IMR-90 (cell line): Measurements from ENCODE around the gene ENTREP3. TPM values are rescaled to one million over a fixed set of nuclear protein-coding genes. Genes with fewer than 3 reads are reported as not detected.

ENCODE experiments used
- ATAC-seq: fragments of 200-7000 bp; cut with Tn5 transposase; 2 replicates; pipeline ENCODE4 v1.9.1; 2020; ENCODE audit warnings: low read depth, mild to moderate bottlenecking, moderate library complexity
- BruUV-seq: library from RNA; stranded (reverse); fragments of 400-500 nt; replicated peaks from 2 replicates; lab custom pipeline; 2021; lab: Mats Ljungman, UMichigan
- CTCF ChIA-PET: fragments of 300-600 bp; formaldehyde crosslinking; extraction: SDS; loops from one replicate; lab custom pipeline; 2021; ENCODE audit warnings: antibody characterized with exemption; lab: Yijun Ruan, JAX
- POLR2A ChIA-PET: fragments of 300-600 bp; sonication (Branson Sonifier 250); formaldehyde crosslinking; loops from one replicate; lab custom pipeline; 2022; ENCODE audit warnings: antibody characterized with exemption; ENCODE audit not compliant: unreplicated experiment; lab: Charles Lee
- DNase-seq: peaks from one replicate; pipeline ENCODE4 v3.0.0; 2013
- H2AFZ ChIP-seq: replicated peaks from 2 replicates; pipeline ENCODE3; 2013; ENCODE audit warnings: low read length, mild to moderate bottlenecking; ENCODE audit not compliant: poor library complexity
- H2AK5ac ChIP-seq: 2 replicates; pipeline ENCODE4 v1.6.1; 2013; ENCODE audit warnings: low read depth, low read length, inconsistent platforms
- H2AK9ac ChIP-seq: replicated peaks from 2 replicates; pipeline ENCODE3; 2013; ENCODE audit warnings: mild to moderate bottlenecking, low read depth, low read length, moderate library complexity; ENCODE audit not compliant: poor library complexity
- H2BK120ac ChIP-seq: 2 replicates; pipeline ENCODE4 v1.6.1; 2013; ENCODE audit warnings: low read depth, low read length, inconsistent platforms
- H2BK15ac ChIP-seq: 3 replicates; pipeline ENCODE4 v1.6.1; 2013; ENCODE audit warnings: low read depth, low read length, inconsistent platforms
- H2BK20ac ChIP-seq: 2 replicates; pipeline ENCODE4 v1.6.1; 2013; ENCODE audit warnings: low read depth, mild to moderate bottlenecking, inconsistent platforms, low read length, moderate library complexity
- H2BK5ac ChIP-seq: 2 replicates; pipeline ENCODE4 v1.6.1; 2013; ENCODE audit warnings: mild to moderate bottlenecking, low read depth, low read length, inconsistent platforms; ENCODE audit not compliant: poor library complexity, severe bottlenecking
- H3K14ac ChIP-seq: replicated peaks from 2 replicates; pipeline ENCODE4 v1.6.1; 2013; ENCODE audit warnings: low read depth, low read length, inconsistent platforms
- H3K18ac ChIP-seq: 2 replicates; pipeline ENCODE4 v1.6.1; 2013; ENCODE audit warnings: low read depth, low read length, control low read depth
- H3K23ac ChIP-seq: 2 replicates; pipeline ENCODE4 v1.6.1; 2013; ENCODE audit warnings: low read depth, low read length, inconsistent platforms
- H3K27ac ChIP-seq: 2 replicates; pipeline ENCODE4 v1.5.1; 2013; ENCODE audit warnings: mild to moderate bottlenecking, control low read depth, low read length; ENCODE audit not compliant: insufficient read depth
- H3K27me3 ChIP-seq: 2 replicates; pipeline ENCODE4 v1.6.1; 2013; ENCODE audit warnings: low read length; ENCODE audit not compliant: control insufficient read depth, insufficient read depth
- H3K36me3 ChIP-seq: 2 replicates; pipeline ENCODE4 v1.6.1; 2013; ENCODE audit warnings: low read length, mixed read lengths; ENCODE audit not compliant: control insufficient read depth, insufficient read depth
- H3K4ac ChIP-seq: 2 replicates; pipeline ENCODE4 v1.6.1; 2013; ENCODE audit warnings: low read depth, low read length, inconsistent platforms
- H3K4me1 ChIP-seq: 2 replicates; pipeline ENCODE4 v1.6.1; 2013; ENCODE audit warnings: low read length, mixed read lengths; ENCODE audit not compliant: control insufficient read depth, insufficient read depth
- H3K4me2 ChIP-seq: 2 replicates; pipeline ENCODE4 v1.6.1; 2013; ENCODE audit warnings: low read depth, mild to moderate bottlenecking, control low read depth, low read length, moderate library complexity
- H3K4me3 ChIP-seq: 2 replicates; pipeline ENCODE4 v1.5.1; 2013; ENCODE audit warnings: low read depth, mild to moderate bottlenecking, control low read depth, low read length, moderate library complexity; ENCODE audit not compliant: insufficient read depth
- H3K56ac ChIP-seq: 2 replicates; pipeline ENCODE4 v1.6.1; 2013; ENCODE audit warnings: low read length, inconsistent platforms; ENCODE audit not compliant: insufficient read depth; ENCODE audit errors: extremely low read depth
- H3K79me1 ChIP-seq, 2 experiments: 2 replicates each; pipeline ENCODE4 v1.6.1; 2013; ENCODE audit warnings: low read length in 2 of 2, inconsistent platforms in 1 of 2, low read depth in 1 of 2
- H3K9ac ChIP-seq: 2 replicates; pipeline ENCODE4 v1.6.1; 2013; ENCODE audit warnings: low read depth, low read length, control low read depth
- H3K9me1 ChIP-seq: 2 replicates; pipeline ENCODE4 v1.6.1; 2013; ENCODE audit warnings: low read length, inconsistent platforms; ENCODE audit not compliant: insufficient read depth
- H3K9me3 ChIP-seq: 2 replicates; pipeline ENCODE4 v1.6.1; 2013; ENCODE audit warnings: low read length; ENCODE audit not compliant: control insufficient read depth, insufficient read depth
- H4K20me1 ChIP-seq: 2 replicates; pipeline ENCODE4 v1.6.1; 2013; ENCODE audit warnings: low read length, inconsistent platforms; ENCODE audit not compliant: insufficient read depth
- H4K5ac ChIP-seq: 2 replicates; pipeline ENCODE4 v1.6.1; 2013; ENCODE audit warnings: mild to moderate bottlenecking, low read depth, low read length, control low read depth
- H4K8ac ChIP-seq, 2 experiments: 2 replicates each; pipeline ENCODE4 v1.6.1; 2013; ENCODE audit warnings: low read depth in 2 of 2, low read length in 2 of 2, control low read depth in 1 of 2, inconsistent platforms in 1 of 2
- H4K91ac ChIP-seq: 2 replicates; pipeline ENCODE4 v1.6.1; 2013; ENCODE audit warnings: low read depth, low read length, inconsistent platforms; ENCODE audit not compliant: insufficient read depth
- BHLHE40 ChIP-seq: fragments of 150-350 bp; IDR thresholded peaks from 2 replicates; pipeline ENCODE4 v1.6.1; 2016; ENCODE audit warnings: mild to moderate bottlenecking, low read depth, low read length
- CEBPB ChIP-seq: IDR thresholded peaks from 2 replicates; pipeline ENCODE4 v1.6.1; 2012; ENCODE audit warnings: low read depth, low read length, improper control_type of control experiment
- CHD1 ChIP-seq: IDR thresholded peaks from 2 replicates; pipeline ENCODE4 v1.6.1; 2012; ENCODE audit warnings: low read depth, low read length, improper control_type of control experiment
- CTCF ChIP-seq: conservative IDR thresholded peaks from 2 replicates; pipeline ENCODE4 v1.5.1; 2012; ENCODE audit warnings: mild to moderate bottlenecking, low read depth, low read length, improper control_type of control experiment
- ELK1 ChIP-seq: fragments of 150-350 bp; IDR thresholded peaks from 2 replicates; pipeline ENCODE4 v1.6.1; 2016; ENCODE audit warnings: low read depth, mild to moderate bottlenecking, low read length, moderate library complexity, borderline replicate concordance
- MAFK ChIP-seq: IDR thresholded peaks from 2 replicates; pipeline ENCODE4 v1.6.1; 2012; ENCODE audit warnings: low read depth, low read length, improper control_type of control experiment
- MAZ ChIP-seq: IDR thresholded peaks from 2 replicates; pipeline ENCODE4 v1.6.1; 2012; ENCODE audit warnings: low read depth, mild to moderate bottlenecking, low read length, improper control_type of control experiment, moderate library complexity, borderline replicate concordance
- RFX5 ChIP-seq: IDR thresholded peaks from 2 replicates; pipeline ENCODE4 v1.8.0; 2012; ENCODE audit warnings: low read depth, mild to moderate bottlenecking, low read length, moderate library complexity
- SMC3 ChIP-seq: fragments of 150-350 bp; IDR thresholded peaks from 2 replicates; pipeline ENCODE4 v1.6.1; 2016; ENCODE audit warnings: low read depth, mild to moderate bottlenecking, antibody characterized with exemption, low read length, moderate library complexity
- USF2 ChIP-seq: fragments of 150-350 bp; IDR thresholded peaks from 2 replicates; pipeline ENCODE4 v1.6.1; 2017; ENCODE audit warnings: mild to moderate bottlenecking, antibody characterized with exemption, low read length, low read depth
- WGBS, 2 experiments: methylation state at CpG; one replicate each; pipeline versions ENCODE4 v1.1.5 to v1.1.7; 2013; ENCODE audit warnings: missing lambda C conversion rate in 2 of 2; ENCODE audit not compliant: insufficient read length in 1 of 2; ENCODE audit errors: extremely low coverage in 2 of 2; 5-methylcytosine and 5-hydroxymethylcytosine counted together
- dilution Hi-C: fragments of 300-500 bp; cut with HindIII; formaldehyde crosslinking; loops from one replicate; pipeline ENCODE4 v1.14.3; 2018; ENCODE audit warnings: low sequenced_read_pairs; ENCODE audit not compliant: unreplicated experiment
- in situ Hi-C: fragments of 300-500 bp; cut with MboI; formaldehyde crosslinking; loops from 3 replicates; pipeline ENCODE4 v1.14.3; 2019; ENCODE audit warnings: low sequenced_read_pairs, inconsistent platforms, mixed read lengths
- intact Hi-C: fragments of 100-400 bp; cut with micrococcal nuclease; formaldehyde crosslinking; loops from 2 replicates; pipeline ENCODE4 v1.10.0; 2022
- polyA plus RNA-seq, 3 experiments: library from polyadenylated mRNA; depleted of rRNA; stranded (reverse); fragments of >200 nt; gene quantifications; 2 replicates each; pipeline ENCODE4 v1.2.3, GENCODE V29; 2012; ENCODE audit warnings: low replicate concordance in 1 of 3
- total RNA-seq: library from RNA; depleted of rRNA; stranded (reverse); fragments of >200 nt; gene quantifications from 2 replicates; pipeline ENCODE4 v1.2.3, GENCODE V29; 2012

ENTREP3 gene
- total and polyA plus RNA-seq, 2 of the 4 experiments (the other 2 are of a cell fraction): 1.4 to 23.8 TPM

DNA sequence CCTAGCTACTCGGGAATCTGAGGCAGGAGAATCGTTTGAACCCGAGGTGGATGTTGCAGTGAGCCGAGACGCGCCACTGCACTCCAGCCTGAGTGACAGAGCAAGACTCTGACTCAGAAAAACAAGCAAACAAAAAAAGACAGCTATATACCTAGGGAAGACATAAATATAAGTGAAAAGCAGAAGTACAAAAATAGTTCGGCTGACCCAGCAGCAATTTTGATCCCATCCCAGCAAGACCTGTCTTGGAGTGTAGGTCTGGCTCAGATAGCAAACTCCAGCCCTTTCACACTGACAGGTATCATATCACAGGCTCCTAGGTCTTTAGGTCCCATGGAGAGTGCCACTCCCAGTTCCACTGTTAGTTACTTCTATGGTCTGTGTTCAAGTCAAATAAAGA, 32.2 kb downstream of the ENTREP3 start:
- no peak overlapping the region for H2AFZ ChIP-seq
- peak overlapping the region; percentile 37; the same call in 1 of the 2 replicates for H2BK20ac ChIP-seq
- no peak for DNase-seq
- no peak overlapping the region for H4K5ac ChIP-seq
- H3K36me3 ChIP-seq: no peaks in the 10 kb centered on the region; the same call in 1 of the 2 replicates
- H2AK5ac ChIP-seq: peak overlapping the region; percentile 27; the same call in 1 of the 2 replicates
- no peak overlapping the region for H3K4me3 ChIP-seq
- H3K27ac ChIP-seq: no peak overlapping the region; the same call in 1 of the 2 replicates
- dilution Hi-C loops: no loop called here
- no peak overlapping the region for H3K14ac ChIP-seq
- no peaks in the 10 kb centered on the region for H3K27me3 ChIP-seq
- no peak overlapping the region for H3K18ac ChIP-seq
- H4K91ac ChIP-seq: no peak overlapping the region
- H3K9me1 ChIP-seq: peaks cover 20% of the 10 kb centered on the region
- TF ChIP-seq BHLHE40 (no peak), SMC3 (no peak), ELK1 (no peak), CEBPB (no peak), CTCF (no peak), RFX5 (no peak), USF2 (no peak), MAZ (no peak), MAFK (no peak), CHD1 (no peak)
- H3K4me2 ChIP-seq: no peak overlapping the region
- no peaks in the 10 kb centered on the region for H3K9me3 ChIP-seq
- no peak overlapping the region for H2AK9ac ChIP-seq
- peak overlapping the region in 1 of 2 experiments; percentile 5; a peak in 1 of 4 replicates for H4K8ac ChIP-seq
- peaks cover 3% of the 10 kb centered on the region; the same call in 1 of the 2 replicates for H4K20me1 ChIP-seq
- H3K9ac ChIP-seq: no peak overlapping the region
- intact Hi-C loops: no loop called here
- peaks cover 18 to 47% of the 10 kb centered on the region in 2 experiments for H3K79me1 ChIP-seq
- no peak overlapping the region for H3K56ac ChIP-seq
- peak overlapping the region; percentile 51; the same call in 1 of the 2 replicates for H2BK120ac ChIP-seq
- ChIA-PET CTCF (interaction anchor here (1.1 to 4.8 kb wide), 2 partner anchors 16 to 28 kb away, joined by 3 to 18 read pairs; no protein-coding TSS in a partner anchor), POLR2A (interaction anchor here (0.6 to 1.0 kb wide), 2 partner anchors 16 to 517 kb away, joined by 3 to 4 read pairs; no protein-coding TSS in a partner anchor)
- peak overlapping the region; percentile 46; the same call in 1 of the 2 replicates for H3K4ac ChIP-seq
- WGBS, 2 experiments: no CpG with 5 or more reads among the region's 7 CpGs
- H2BK15ac ChIP-seq: 0 out of 3 replicates have a peak overlapping the region, but pooled peaks have one; percentile 14
- ATAC-seq: no peak
- H2BK5ac ChIP-seq: no peak overlapping the region
- peak overlapping the region; percentile 73; the same call in 1 of the 2 replicates for H3K23ac ChIP-seq
- no TSS peak for BruUV-seq
- H3K4me1 ChIP-seq: peaks cover 22% of the 10 kb centered on the region
- in situ Hi-C loops: no loop called here
